WTC11 (cell line): ENCODE results near the gene CXorf65.

Experiments used
- JUN ChIP-seq: sonication (generic); formaldehyde crosslinking; IDR thresholded peaks from 2 replicates; pipeline ENCODE4 v1.8.0; 2023; ENCODE audit warnings: mild to moderate bottlenecking, missing genetic modification reagents
- MAX ChIP-seq: sonication (generic); formaldehyde crosslinking; IDR thresholded peaks from 2 replicates; pipeline ENCODE4 v1.8.0; 2022; ENCODE audit warnings: mild to moderate bottlenecking, missing genetic modification reagents
- NR2C2 ChIP-seq: sonication (generic); formaldehyde crosslinking; IDR thresholded peaks from 2 replicates; pipeline ENCODE4 v1.8.0; 2022; ENCODE audit warnings: mild to moderate bottlenecking, missing genetic modification reagents
- SMAD4 ChIP-seq: sonication (generic); formaldehyde crosslinking; IDR thresholded peaks from 2 replicates; pipeline ENCODE4 v1.8.0; 2022; ENCODE audit warnings: mild to moderate bottlenecking, missing genetic modification reagents
- SP1 ChIP-seq: sonication (generic); formaldehyde crosslinking; conservative IDR thresholded peaks from 2 replicates; pipeline ENCODE4 v1.8.1; 2022; ENCODE audit warnings: missing genetic modification reagents
- TP53 ChIP-seq: sonication (generic); formaldehyde crosslinking; IDR thresholded peaks from 2 replicates; pipeline ENCODE4 v1.8.1; 2023; ENCODE audit warnings: mild to moderate bottlenecking, missing genetic modification reagents
- USF2 ChIP-seq: sonication (generic); formaldehyde crosslinking; IDR thresholded peaks from 2 replicates; pipeline ENCODE4 v1.8.1; 2023; ENCODE audit warnings: mild to moderate bottlenecking, missing genetic modification reagents, moderate library complexity
- ZNF219 ChIP-seq: sonication (generic); formaldehyde crosslinking; IDR thresholded peaks from 2 replicates; pipeline ENCODE4 v1.8.0; 2023; ENCODE audit warnings: missing genetic modification reagents, mild to moderate bottlenecking, borderline replicate concordance
- TF ChIP-seq, protein P1 (sequence below): fragments of 200-600 bp; IDR thresholded peaks from 2 replicates; pipeline ENCODE4 v1.8.0; 2022; ENCODE audit warnings: antibody characterized with exemption

DNA sequence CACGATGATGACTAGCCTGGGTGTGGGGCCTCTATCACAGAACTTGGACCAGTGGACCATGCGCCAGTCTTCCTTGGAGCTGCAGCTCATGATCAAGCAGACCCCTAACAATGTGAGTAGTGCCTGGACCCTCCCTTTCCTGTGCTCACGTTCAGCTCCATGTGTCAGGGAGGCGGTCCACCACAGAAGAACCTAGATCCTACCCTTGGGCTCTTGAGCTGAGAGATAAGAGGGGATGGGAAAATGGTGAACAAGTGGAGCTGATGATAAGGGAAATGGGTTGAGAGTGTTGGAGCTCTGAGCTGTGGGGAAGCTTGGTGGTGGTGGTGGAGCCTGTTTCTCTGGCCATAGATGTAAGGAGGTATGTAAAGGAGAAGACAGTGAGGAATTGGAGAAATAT is 25.0 kb upstream of the CXorf65 start:
- TF ChIP-seq SP1 (CRISPR knock-in tag), result no peak
- TF ChIP-seq ZNF219 (CRISPR knock-in tag), result no peak
- TF ChIP-seq MAX (CRISPR knock-in tag), result no peak
- TF ChIP-seq SMAD4 (CRISPR knock-in tag), result no peak
- TF ChIP-seq JUN, result no peak
- TF ChIP-seq, protein P1, sequence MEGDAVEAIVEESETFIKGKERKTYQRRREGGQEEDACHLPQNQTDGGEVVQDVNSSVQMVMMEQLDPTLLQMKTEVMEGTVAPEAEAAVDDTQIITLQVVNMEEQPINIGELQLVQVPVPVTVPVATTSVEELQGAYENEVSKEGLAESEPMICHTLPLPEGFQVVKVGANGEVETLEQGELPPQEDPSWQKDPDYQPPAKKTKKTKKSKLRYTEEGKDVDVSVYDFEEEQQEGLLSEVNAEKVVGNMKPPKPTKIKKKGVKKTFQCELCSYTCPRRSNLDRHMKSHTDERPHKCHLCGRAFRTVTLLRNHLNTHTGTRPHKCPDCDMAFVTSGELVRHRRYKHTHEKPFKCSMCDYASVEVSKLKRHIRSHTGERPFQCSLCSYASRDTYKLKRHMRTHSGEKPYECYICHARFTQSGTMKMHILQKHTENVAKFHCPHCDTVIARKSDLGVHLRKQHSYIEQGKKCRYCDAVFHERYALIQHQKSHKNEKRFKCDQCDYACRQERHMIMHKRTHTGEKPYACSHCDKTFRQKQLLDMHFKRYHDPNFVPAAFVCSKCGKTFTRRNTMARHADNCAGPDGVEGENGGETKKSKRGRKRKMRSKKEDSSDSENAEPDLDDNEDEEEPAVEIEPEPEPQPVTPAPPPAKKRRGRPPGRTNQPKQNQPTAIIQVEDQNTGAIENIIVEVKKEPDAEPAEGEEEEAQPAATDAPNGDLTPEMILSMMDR, result no peak
- no peak for TF ChIP-seq TP53 (CRISPR knock-in tag)
- no peak for TF ChIP-seq USF2
- TF ChIP-seq NR2C2 (CRISPR knock-in tag), result no peak
